ENCODE measurements around the gene RBP7.
"Not testable (repeated sequence)": the region's sequence is repeated elsewhere in the genome, so short reads cannot be mapped to it uniquely, and the experiment has no call there.

The RBP7 gene

GRCh38 chr1:9985001-9985400 is 12.0 kb upstream of the RBP7 start:
- no peak for DNase-seq (ENCODE audit: extremely low spot score)
- POLR2A ChIA-PET = no interaction called here
- CTCF ChIA-PET = no interaction called here
- TF ChIP-seq FOXM1 (IDR thresholded peaks at IDR 0.05; ENCODE audit: borderline replicate concordance) (no peak), TARDBP (IDR thresholded peaks at IDR 0.05) (no peak), BHLHE40 (IDR thresholded peaks at IDR 0.05; ENCODE audit: borderline replicate concordance) (no peak), NFRKB (IDR thresholded peaks at IDR 0.05) (no peak), FOXA1 (IDR thresholded peaks at IDR 0.05) (no peak), SUZ12 (IDR thresholded peaks at IDR 0.05) (no peak), LEF1 (IDR thresholded peaks at IDR 0.05; ENCODE audit: borderline replicate concordance) (no peak), ARNT (IDR thresholded peaks at IDR 0.05) (no peak), HDGF (IDR thresholded peaks at IDR 0.05; ENCODE audit: borderline replicate concordance) (no peak), FOXK2 (IDR thresholded peaks at IDR 0.05) (no peak), ELF4 (IDR thresholded peaks at IDR 0.05) (no peak), L3MBTL2 (conservative IDR thresholded peaks at IDR 0.05) (no peak), SP1 (IDR thresholded peaks at IDR 0.05) (no peak)

GRCh38 chr1:9989773-9990172 is 7.3 kb upstream of the RBP7 start:
- TF ChIP-seq HDGF (IDR thresholded peaks at IDR 0.05; ENCODE audit: borderline replicate concordance) (no peak), L3MBTL2 (conservative IDR thresholded peaks at IDR 0.05) (no peak), NFRKB (IDR thresholded peaks at IDR 0.05) (no peak), SP1 (IDR thresholded peaks at IDR 0.05) (no peak)
- DNase-seq (ENCODE audit: extremely low spot score) = no peak
- CTCF ChIA-PET = interaction anchor here (0.6 kb wide), 1 partner anchor 164 kb away, joined by 3 read pairs; no protein-coding TSS in a partner anchor
- POLR2A ChIA-PET = interaction anchor here (0.7 kb wide), 1 partner anchor 11 kb away, joined by 3 read pairs; no protein-coding TSS in a partner anchor

- TF ChIP-seq ARNT (IDR thresholded peaks at IDR 0.05) (no peak), FOXK2 (IDR thresholded peaks at IDR 0.05) (no peak), FOXM1 (IDR thresholded peaks at IDR 0.05; ENCODE audit: borderline replicate concordance) (no peak), CTBP1 (IDR thresholded peaks at IDR 0.05; ENCODE audit: borderline replicate concordance) (no peak), NFRKB (IDR thresholded peaks at IDR 0.05) (no peak), BHLHE40 (IDR thresholded peaks at IDR 0.05; ENCODE audit: borderline replicate concordance) (no peak), HDGF (IDR thresholded peaks at IDR 0.05; ENCODE audit: borderline replicate concordance) (no peak), PKNOX1 (IDR thresholded peaks at IDR 0.05) (no peak), ZNF384 (IDR thresholded peaks at IDR 0.05) (no peak), SUZ12 (IDR thresholded peaks at IDR 0.05) (no peak)
- ChIA-PET POLR2A (no interaction called here), CTCF (no interaction called here)
- DNase-seq (ENCODE audit: extremely low spot score) = no peak
Measured at GRCh38 chr1:9990944-9991343, 6.1 kb upstream of the RBP7 start.

- no peak for TF ChIP-seq FOXK2 (IDR thresholded peaks at IDR 0.05)
- no peak for TF ChIP-seq HDGF (IDR thresholded peaks at IDR 0.05; ENCODE audit: borderline replicate concordance)
- no peak for TF ChIP-seq FOXA1 (IDR thresholded peaks at IDR 0.05)
- TF ChIP-seq PKNOX1 (IDR thresholded peaks at IDR 0.05) = no peak
- no peak for TF ChIP-seq ELF4 (IDR thresholded peaks at IDR 0.05)
- no peak for TF ChIP-seq NFRKB (IDR thresholded peaks at IDR 0.05)
- no peak for TF ChIP-seq LEF1 (IDR thresholded peaks at IDR 0.05; ENCODE audit: borderline replicate concordance)
- no peak for DNase-seq (ENCODE audit: extremely low spot score)
- POLR2A ChIA-PET = interaction anchor here (1.2 kb wide), 1 partner anchor 32 kb away, joined by 4 read pairs; no protein-coding TSS in a partner anchor
- CTCF ChIA-PET = no interaction called here
Measured at GRCh38 chr1:9992910-9993309, 4.1 kb upstream of the RBP7 start.

GRCh38 chr1:9993561-9994075 is 3.4 kb upstream of the RBP7 start:
- DNase-seq (ENCODE audit: extremely low spot score) = no peak
- CTCF ChIA-PET = interaction anchor here (0.7 kb wide), 1 partner anchor 140 kb away, joined by 4 read pairs; no protein-coding TSS in a partner anchor
- POLR2A ChIA-PET = interaction anchor here (1.2 kb wide), 1 partner anchor 33 kb away, joined by 4 read pairs; no protein-coding TSS in a partner anchor
- TF ChIP-seq ARNT (IDR thresholded peaks at IDR 0.05) (no peak), PKNOX1 (IDR thresholded peaks at IDR 0.05) (no peak), BHLHE40 (IDR thresholded peaks at IDR 0.05; ENCODE audit: borderline replicate concordance) (no peak)

GRCh38 chr1:10001016-10001665 is 4.1 kb downstream of the RBP7 start:
- TF ChIP-seq SP1 (IDR thresholded peaks at IDR 0.05) (no peak), ARNT (IDR thresholded peaks at IDR 0.05) (no peak), FOXK2 (IDR thresholded peaks at IDR 0.05) (no peak), L3MBTL2 (conservative IDR thresholded peaks at IDR 0.05) (no peak), ZNF384 (IDR thresholded peaks at IDR 0.05) (no peak), PKNOX1 (IDR thresholded peaks at IDR 0.05) (no peak), TARDBP (IDR thresholded peaks at IDR 0.05) (no peak), BHLHE40 (IDR thresholded peaks at IDR 0.05; ENCODE audit: borderline replicate concordance) (no peak), FOXM1 (IDR thresholded peaks at IDR 0.05; ENCODE audit: borderline replicate concordance) (no peak), HDGF (IDR thresholded peaks at IDR 0.05; ENCODE audit: borderline replicate concordance) (no peak), LEF1 (IDR thresholded peaks at IDR 0.05; ENCODE audit: borderline replicate concordance) (no peak), SUZ12 (IDR thresholded peaks at IDR 0.05) (no peak), NFRKB (IDR thresholded peaks at IDR 0.05) (no peak), CTBP1 (IDR thresholded peaks at IDR 0.05; ENCODE audit: borderline replicate concordance) (no peak), ELF4 (IDR thresholded peaks at IDR 0.05) (no peak), FOXA1 (IDR thresholded peaks at IDR 0.05) (no peak)
- no peak for DNase-seq (ENCODE audit: extremely low spot score)
- POLR2A ChIA-PET = interaction anchor here (0.7 kb wide), 1 partner anchor 12 kb away, joined by 3 read pairs; no protein-coding TSS in a partner anchor
- CTCF ChIA-PET = no interaction called here

GRCh38 chr1:10005248-10005647 is 8.2 kb downstream of the RBP7 start:
- DNase-seq (ENCODE audit: extremely low spot score); POLR2A ChIA-PET: not testable (repeated sequence)
- CTCF ChIA-PET = interaction anchor here (0.5 to 0.6 kb wide), 2 partner anchors 52 to 205 kb away, joined by 3 read pairs; no protein-coding TSS in a partner anchor
